Thyroid gland (tissue), 4 donors: ENCODE data around the gene NEDD9. TPM values are rescaled to one million over a fixed set of nuclear protein-coding genes. Genes with fewer than 3 reads are reported as not detected.

Experiments used
- DNase-seq, 2 donors: peaks; one replicate each; pipeline ENCODE4 v3.0.0-alpha.2; 2019
- H3K27ac ChIP-seq, 3 donors: fragments of 200-600 bp; sonication (generic); 1 replicate in 2 of 3; 2 replicates in 1 of 3; pipeline ENCODE4 v1.5.1; 2016 to 2019; ENCODE audit warnings: mild to moderate bottlenecking in 1 of 3, moderate library complexity in 1 of 3
- H3K27me3 ChIP-seq: fragments of 200-600 bp; sonication (generic); one replicate; pipeline ENCODE4 v1.5.1; 2019
- H3K36me3 ChIP-seq, 2 donors: fragments of 200-600 bp; sonication (generic); one replicate each; pipeline ENCODE4 v1.5.1; 2016 to 2019
- H3K4me1 ChIP-seq, 2 donors: fragments of 200-600 bp; sonication (generic); one replicate each; pipeline ENCODE4 v1.5.1; 2017 to 2019
- H3K4me3 ChIP-seq, 3 donors: fragments of 200-600 bp; sonication (generic); replicated peaks in 1 of 3; 1 replicate in 2 of 3; 2 replicates in 1 of 3; pipeline ENCODE4 v1.5.1; 2016; ENCODE audit warnings: mild to moderate bottlenecking in 1 of 3
- H3K9me3 ChIP-seq: fragments of 200-600 bp; sonication (generic); one replicate; pipeline ENCODE4 v1.5.1; 2017
- POLR2A ChIP-seq, 2 donors: fragments of 450-650 bp; IDR thresholded peaks; one replicate each; pipeline ENCODE4 v1.6.1; 2017; ENCODE audit warnings: antibody characterized with exemption in 2 of 2, mild to moderate bottlenecking in 2 of 2, moderate library complexity in 1 of 2
- WGBS, 2 donors: methylation state at CpG; one replicate each; pipeline ENCODE4 v1.1.5; 2017; 5-methylcytosine and 5-hydroxymethylcytosine counted together
- intact Hi-C: fragments of 100-400 bp; cut with DNase I; formaldehyde crosslinking; loops from one replicate; pipeline ENCODE4 v1.15.1; 2023
- total RNA-seq, 4 donors: library from RNA; depleted of rRNA; stranded (reverse); fragments of >200 nt; gene quantifications; one replicate each; pipeline ENCODE4 v1.2.3, GENCODE V29; 2016
- TF ChIP-seq, protein P1 (sequence below), 6 experiments: fragments of 200-600 bp in 3 of 6; fragments of 450-650 bp in 3 of 6; sonication (generic) in 3 of 6; IDR thresholded peaks; one replicate each; pipeline ENCODE4 v1.5.1; 2016 to 2019; ENCODE audit warnings: antibody characterized with exemption in 6 of 6, mild to moderate bottlenecking in 2 of 6, inconsistent platforms in 1 of 6, moderate library complexity in 1 of 6

Gene NEDD9
- total RNA-seq, 4 donors from 2014 or later = 42.1 to 78.3 (median 61.7) TPM

DNA sequence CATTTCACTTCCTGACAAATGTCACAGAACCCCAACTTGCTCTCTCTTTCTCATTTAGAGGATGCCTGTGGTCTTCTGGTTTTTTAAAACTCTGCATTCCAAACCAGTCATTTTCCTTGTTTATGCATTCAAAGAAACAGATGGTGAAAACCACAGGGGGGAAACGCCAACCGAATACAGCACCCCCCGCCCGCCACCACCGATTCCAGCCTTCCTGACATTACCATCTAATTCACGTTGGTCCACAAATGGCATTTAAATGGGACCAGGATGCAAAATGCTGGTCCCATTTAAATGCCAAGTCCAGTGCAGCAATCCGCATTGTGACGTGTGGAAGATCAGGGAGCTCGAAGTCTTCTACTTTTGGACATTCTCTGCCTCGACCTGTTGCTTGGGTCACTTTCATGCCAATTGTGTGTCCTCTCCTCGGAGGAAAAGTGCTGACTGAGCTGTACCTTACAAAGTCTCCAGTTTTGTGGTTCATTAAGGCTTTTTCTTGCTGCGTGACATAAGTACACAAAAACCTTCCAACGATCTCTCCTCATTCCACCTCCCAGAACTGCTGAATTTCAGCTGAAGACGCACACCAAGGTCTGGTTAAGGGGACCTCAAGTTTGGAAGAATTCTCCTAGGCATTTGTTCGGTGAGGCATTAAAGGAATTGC, 35.8 kb downstream of the NEDD9 start:
- H3K27me3 ChIP-seq = no peaks in the 10 kb centered on the region

DNA sequence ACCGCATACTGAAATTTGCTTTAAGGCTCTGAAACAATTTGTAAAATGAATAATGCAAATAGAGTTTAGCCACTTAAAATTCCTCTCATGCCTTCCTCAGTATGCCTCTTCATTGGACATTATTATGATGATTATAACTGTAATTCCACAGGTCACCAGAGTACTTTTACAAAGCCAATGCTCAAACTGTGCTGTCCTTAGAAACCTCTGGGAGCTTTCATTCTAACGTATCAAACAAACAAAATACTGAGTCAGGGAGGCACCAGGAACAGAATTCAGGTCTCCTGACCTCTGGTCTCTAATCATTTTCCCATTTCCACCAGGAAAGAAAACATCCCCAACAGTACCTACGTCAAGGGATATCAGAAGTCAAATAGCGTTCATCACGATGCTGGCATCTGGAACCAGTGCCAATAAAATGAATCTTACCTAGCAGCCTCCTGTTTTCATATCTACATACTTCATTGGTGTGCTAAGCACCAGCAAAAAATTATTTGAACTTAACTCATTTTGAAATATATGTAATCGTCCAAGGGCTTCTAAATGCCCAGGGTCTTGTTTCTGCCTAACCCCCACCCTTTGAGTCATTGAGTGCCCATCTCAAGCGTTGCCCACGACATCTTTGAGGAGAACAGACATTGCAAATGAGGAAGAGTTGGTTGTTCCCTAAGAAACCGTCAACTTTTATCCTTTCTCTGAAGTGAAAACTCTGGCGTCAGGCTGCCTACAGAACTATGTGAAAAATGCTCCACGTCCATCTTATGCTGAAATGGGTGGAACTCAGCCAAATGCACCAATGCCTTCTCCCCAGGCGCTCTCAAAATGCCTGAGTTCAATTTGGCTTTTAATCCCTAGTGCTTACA, 37.9 kb downstream of the NEDD9 start:
- TF ChIP-seq, protein P1, sequence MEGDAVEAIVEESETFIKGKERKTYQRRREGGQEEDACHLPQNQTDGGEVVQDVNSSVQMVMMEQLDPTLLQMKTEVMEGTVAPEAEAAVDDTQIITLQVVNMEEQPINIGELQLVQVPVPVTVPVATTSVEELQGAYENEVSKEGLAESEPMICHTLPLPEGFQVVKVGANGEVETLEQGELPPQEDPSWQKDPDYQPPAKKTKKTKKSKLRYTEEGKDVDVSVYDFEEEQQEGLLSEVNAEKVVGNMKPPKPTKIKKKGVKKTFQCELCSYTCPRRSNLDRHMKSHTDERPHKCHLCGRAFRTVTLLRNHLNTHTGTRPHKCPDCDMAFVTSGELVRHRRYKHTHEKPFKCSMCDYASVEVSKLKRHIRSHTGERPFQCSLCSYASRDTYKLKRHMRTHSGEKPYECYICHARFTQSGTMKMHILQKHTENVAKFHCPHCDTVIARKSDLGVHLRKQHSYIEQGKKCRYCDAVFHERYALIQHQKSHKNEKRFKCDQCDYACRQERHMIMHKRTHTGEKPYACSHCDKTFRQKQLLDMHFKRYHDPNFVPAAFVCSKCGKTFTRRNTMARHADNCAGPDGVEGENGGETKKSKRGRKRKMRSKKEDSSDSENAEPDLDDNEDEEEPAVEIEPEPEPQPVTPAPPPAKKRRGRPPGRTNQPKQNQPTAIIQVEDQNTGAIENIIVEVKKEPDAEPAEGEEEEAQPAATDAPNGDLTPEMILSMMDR (IDR thresholded peaks at IDR 0.05) = no peak
- no peak for TF ChIP-seq POLR2A (IDR thresholded peaks at IDR 0.05)
- peak; percentile 42 to 56 for DNase-seq
- intact Hi-C loops = no loop called here
- Histone ChIP-seq H3K36me3 (peaks cover 30 to 38% of the 10 kb centered on the region in 2 donors), H3K4me1 (peaks cover 23 to 37% of the 10 kb centered on the region in 2 donors), H3K4me3 (no peak overlapping the region), H3K9me3 (no peaks in the 10 kb centered on the region), H3K27me3 (no peaks in the 10 kb centered on the region), H3K27ac (peak overlapping the region; percentile 38 to 68 (median 63))
- 52 to 59% methylated on average over 12 of the region's 12 CpGs for WGBS, 2 donors

More for the DNA sequence above, 35.8 kb downstream of the NEDD9 start:
- no peak overlapping the region for H3K4me3 ChIP-seq
- no peaks in the 10 kb centered on the region for H3K9me3 ChIP-seq
- DNase-seq = no peak
- TF ChIP-seq, protein P1 (IDR thresholded peaks at IDR 0.05) = no peak
- no peak for TF ChIP-seq POLR2A (IDR thresholded peaks at IDR 0.05)
- intact Hi-C loops = no loop called here
- peaks cover 12 to 18% of the 10 kb centered on the region in 2 donors for H3K36me3 ChIP-seq
- 70 to 71% methylated on average over 15 of the region's 15 CpGs for WGBS, 2 donors
- peaks cover 23 to 37% of the 10 kb centered on the region in 2 donors for H3K4me1 ChIP-seq
- H3K27ac ChIP-seq = peak overlapping the region in 2 of 3 donors; percentile 63 to 68

DNA sequence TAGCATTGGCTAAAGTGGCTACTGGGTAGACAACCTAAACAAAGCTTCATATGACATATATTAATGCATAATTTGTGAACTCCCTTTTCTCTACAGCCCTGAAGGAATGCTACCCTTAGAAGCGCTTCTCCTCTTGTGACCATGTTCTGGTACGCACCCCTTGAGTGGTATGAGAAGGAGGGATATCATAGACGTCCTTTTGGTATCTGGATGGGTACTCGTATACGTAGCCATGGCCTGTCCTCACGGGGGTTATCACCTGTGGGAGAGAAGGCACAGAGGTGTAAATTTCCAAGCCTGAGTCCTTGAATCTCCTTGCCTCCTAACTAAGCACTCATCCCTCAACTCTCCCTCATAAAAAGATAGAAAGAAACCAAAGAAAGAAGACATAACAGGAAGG, 39.0 kb downstream of the NEDD9 start:
- WGBS, 2 donors = 87 to 97% methylated on average over 6 of the region's 6 CpGs
- intact Hi-C loops = no loop called here
- H3K4me3 ChIP-seq = no peak overlapping the region
- H3K27me3 ChIP-seq = no peaks in the 10 kb centered on the region
- H3K36me3 ChIP-seq = peaks cover 42 to 50% of the 10 kb centered on the region in 2 donors
- DNase-seq = no peak
- peak overlapping the region in 2 of 3 donors; percentile 63 to 68 for H3K27ac ChIP-seq
- peaks cover 23 to 37% of the 10 kb centered on the region in 2 donors for H3K4me1 ChIP-seq
- no peak for TF ChIP-seq POLR2A (IDR thresholded peaks at IDR 0.05)
- TF ChIP-seq, protein P1 (IDR thresholded peaks at IDR 0.05) = no peak
- no peaks in the 10 kb centered on the region for H3K9me3 ChIP-seq

DNA sequence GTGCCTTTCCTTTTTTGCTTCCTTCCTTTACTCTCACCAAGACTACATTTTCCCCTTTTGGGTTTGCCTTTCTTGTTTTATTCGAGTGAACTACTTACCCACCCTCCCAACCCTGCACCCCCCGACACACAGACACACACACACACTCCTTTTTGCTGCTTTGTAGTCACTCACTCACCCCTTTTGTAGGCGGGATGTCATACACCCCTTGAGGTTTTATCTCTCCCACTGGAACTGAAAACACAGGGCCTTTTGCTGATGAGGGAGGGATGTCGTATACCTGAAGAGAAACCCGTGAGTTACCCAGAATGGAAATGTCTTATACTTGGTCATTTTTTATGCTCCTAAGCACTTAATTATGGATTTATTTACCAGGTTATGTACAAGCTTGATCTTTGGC, 40.3 kb downstream of the NEDD9 start:
- Histone ChIP-seq H3K4me3 (no peak overlapping the region), H3K9me3 (no peaks in the 10 kb centered on the region), H3K4me1 (peaks cover 17 to 28% of the 10 kb centered on the region in 2 donors), H3K27ac (peak overlapping the region in 1 of 3 donors; percentile 2), H3K27me3 (no peaks in the 10 kb centered on the region), H3K36me3 (peaks cover 55 to 61% of the 10 kb centered on the region in 2 donors)
- 71 to 74% methylated on average over 5 of the region's 5 CpGs for WGBS, 2 donors
- DNase-seq = no peak
- intact Hi-C loops = no loop called here
- TF ChIP-seq POLR2A (IDR thresholded peaks at IDR 0.05) = no peak
- TF ChIP-seq, protein P1 (IDR thresholded peaks at IDR 0.05) = no peak
